GM12873 (cell line): ENCODE measurements around the gene DENND4C.

Source experiments
- CTCF ChIP-seq: IDR thresholded peaks from 2 replicates; pipeline ENCODE4 v1.5.1; 2012; ENCODE audit warnings: low read depth, mild to moderate bottlenecking, moderate library complexity, low read length, control low read depth; ENCODE audit not compliant: insufficient read depth; ENCODE audit errors: missing control alignments

DENND4C gene

GRCh38 chr9:19369107-19369506 is 138.6 kb downstream of the DENND4C start:
- TF ChIP-seq CTCF = no peak

- no peak for TF ChIP-seq CTCF
Observed at GRCh38 chr9:19371942-19372341, 141.4 kb downstream of the DENND4C start.

- no peak for TF ChIP-seq CTCF
Observed at GRCh38 chr9:19372567-19372966, 142.1 kb downstream of the DENND4C start.

GRCh38 chr9:19373527-19373926 is 143.0 kb downstream of the DENND4C start:
- TF ChIP-seq CTCF = no peak

- TF ChIP-seq CTCF = no peak
Observed at GRCh38 chr9:19375538-19375937, 145.0 kb downstream of the DENND4C start.

GRCh38 chr9:19376931-19377330 is 146.4 kb downstream of the DENND4C start:
- no peak for TF ChIP-seq CTCF

- no peak for TF ChIP-seq CTCF
Observed at GRCh38 chr9:19378164-19378563, 147.7 kb downstream of the DENND4C start.

- TF ChIP-seq CTCF = no peak
Observed at GRCh38 chr9:19378647-19379046, 148.2 kb downstream of the DENND4C start.
